GM12875 (cell line): Measurements from ENCODE around the gene PITPNB.

Source experiments
- H3K4me3 ChIP-seq: one replicate; pipeline ENCODE4 v1.5.1; 2011; ENCODE audit warnings: low read depth, low read length, control low read depth
- TF ChIP-seq, protein P1 (sequence below): IDR thresholded peaks from 2 replicates; pipeline ENCODE4 v1.5.1; 2011; ENCODE audit warnings: low read depth, mild to moderate bottlenecking, control low read depth, inconsistent platforms, low read length, moderate library complexity, borderline replicate concordance; ENCODE audit not compliant: insufficient read depth

Gene PITPNB

GRCh38 chr22:27919222-27919941, at the start of gene PITPNB:
PITPNB (minus strand) TSS chr22:27919256; CDS start chr22:27919191, 65 bp downstream.
- H3K4me3 ChIP-seq = peak within 1 kb of the TSS; percentile 91
- TF ChIP-seq, protein P1, sequence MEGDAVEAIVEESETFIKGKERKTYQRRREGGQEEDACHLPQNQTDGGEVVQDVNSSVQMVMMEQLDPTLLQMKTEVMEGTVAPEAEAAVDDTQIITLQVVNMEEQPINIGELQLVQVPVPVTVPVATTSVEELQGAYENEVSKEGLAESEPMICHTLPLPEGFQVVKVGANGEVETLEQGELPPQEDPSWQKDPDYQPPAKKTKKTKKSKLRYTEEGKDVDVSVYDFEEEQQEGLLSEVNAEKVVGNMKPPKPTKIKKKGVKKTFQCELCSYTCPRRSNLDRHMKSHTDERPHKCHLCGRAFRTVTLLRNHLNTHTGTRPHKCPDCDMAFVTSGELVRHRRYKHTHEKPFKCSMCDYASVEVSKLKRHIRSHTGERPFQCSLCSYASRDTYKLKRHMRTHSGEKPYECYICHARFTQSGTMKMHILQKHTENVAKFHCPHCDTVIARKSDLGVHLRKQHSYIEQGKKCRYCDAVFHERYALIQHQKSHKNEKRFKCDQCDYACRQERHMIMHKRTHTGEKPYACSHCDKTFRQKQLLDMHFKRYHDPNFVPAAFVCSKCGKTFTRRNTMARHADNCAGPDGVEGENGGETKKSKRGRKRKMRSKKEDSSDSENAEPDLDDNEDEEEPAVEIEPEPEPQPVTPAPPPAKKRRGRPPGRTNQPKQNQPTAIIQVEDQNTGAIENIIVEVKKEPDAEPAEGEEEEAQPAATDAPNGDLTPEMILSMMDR = no peak

DNA sequence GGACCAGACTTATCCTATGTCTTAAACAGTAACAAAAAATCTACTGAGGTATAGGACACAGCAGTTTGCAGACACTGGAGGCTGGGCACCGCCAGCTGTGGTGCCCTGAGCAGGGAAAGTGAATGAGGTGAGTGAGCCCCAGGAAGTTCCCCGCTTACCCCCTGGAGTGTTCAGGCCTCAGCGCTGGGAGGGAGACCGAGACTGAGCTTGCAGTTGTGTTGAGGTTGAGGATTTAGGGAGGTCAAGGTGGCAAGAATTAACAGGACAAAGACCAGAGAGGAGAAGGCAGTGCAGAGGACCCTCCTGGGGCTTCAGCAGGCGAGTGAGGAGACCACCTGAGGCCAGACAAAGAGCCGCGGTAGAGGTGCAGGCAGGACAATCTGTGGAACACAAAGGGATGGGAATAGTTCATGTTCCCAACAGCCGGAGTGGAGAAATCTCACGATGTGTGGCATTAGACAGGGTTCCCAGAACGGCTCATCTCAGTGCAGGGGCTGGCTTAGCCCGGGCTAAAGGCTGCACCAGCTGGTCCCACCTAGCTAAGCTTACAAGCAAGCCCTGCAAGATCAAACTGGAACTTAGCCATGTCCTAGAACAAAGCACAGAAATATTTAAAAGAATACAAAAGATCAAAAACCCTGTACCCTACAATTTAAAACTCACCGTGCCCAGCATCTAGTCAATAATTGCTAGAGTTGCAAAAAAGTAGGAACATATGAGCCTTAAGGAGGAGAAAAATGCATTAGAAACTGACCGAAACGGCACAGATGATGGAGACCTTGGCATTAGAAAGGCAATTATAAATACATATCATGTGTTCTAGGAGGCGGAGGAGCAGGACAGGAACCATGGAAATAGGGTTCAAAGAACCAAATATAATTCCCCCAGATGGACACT, 47.4 kb upstream of the PITPNB start:
- TF ChIP-seq, protein P1 = no peak
- no peak overlapping the region for H3K4me3 ChIP-seq

GRCh38 chr22:27962268-27963044, 43.4 kb upstream of the PITPNB start:
- no peak overlapping the region for H3K4me3 ChIP-seq
- TF ChIP-seq, protein P1 = no peak

GRCh38 chr22:27961680-27962079, 42.6 kb upstream of the PITPNB start:
- H3K4me3 ChIP-seq = no peak overlapping the region
- TF ChIP-seq, protein P1 = no peak

GRCh38 chr22:27961182-27961581, 42.1 kb upstream of the PITPNB start:
- TF ChIP-seq, protein P1 = no peak
- H3K4me3 ChIP-seq = no peak overlapping the region

DNA sequence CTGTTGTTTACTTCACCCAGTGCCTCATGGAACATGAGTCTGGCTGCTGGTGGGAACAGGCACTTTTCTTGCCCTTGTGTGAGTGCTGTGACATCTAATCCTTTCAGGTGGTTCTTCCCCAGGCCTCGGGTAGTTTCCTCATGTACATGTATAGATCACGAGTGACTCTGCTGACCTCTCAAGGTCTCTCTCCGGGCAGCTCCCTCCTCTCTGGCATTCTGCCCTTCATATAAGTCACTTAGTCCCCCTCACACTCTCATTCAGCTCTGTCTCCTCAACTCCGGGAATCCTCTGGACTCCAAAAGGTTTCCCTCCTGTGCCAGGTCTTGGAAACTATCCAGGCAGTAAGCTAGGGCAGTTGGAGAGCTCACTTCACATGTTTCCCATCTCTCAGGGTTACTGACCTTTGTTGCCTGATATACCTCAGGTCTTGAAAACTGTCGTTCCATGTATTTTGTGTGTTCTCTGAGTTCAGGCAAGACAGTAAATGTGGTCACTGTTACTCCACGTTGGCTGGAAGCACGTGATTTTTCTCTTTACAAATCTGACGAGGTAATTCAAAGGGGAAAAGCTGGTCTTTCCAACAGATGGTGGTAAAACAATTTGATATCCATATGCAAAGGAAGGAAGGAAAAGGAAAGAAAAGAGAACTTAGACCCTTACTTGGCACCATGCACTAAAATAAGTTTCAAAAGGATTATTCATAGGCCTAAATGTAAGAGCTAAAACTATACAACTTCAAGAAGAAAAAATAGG, 40.5 kb upstream of the PITPNB start:
- no peak overlapping the region for H3K4me3 ChIP-seq
- TF ChIP-seq, protein P1 = no peak
